Measurements from ENCODE around the gene RCN2.

Gene RCN2

GRCh38 chr15:76974456-76975036 lies 43.0 kb downstream of the RCN2 start:
- DNase-seq = no peak

DNA sequence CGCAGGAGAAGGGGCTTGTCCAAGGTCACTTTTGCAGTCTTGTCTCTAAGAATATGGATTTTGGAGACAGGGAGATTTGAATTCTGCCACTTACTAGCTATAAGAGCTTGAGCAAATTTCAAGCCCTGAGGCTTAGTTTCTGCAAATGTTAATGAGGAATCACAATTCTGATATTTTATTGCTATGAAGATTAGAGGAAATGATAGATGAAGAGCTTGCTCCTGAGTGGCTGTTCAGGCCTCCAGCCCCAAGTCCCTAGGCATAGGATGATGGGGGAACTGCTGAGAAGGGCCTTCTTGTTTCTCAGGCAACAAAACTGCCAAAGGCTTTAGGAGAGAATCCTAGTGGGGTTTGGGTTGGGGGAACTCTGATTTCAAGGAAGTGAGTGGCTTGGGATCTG lies 44.6 kb downstream of the RCN2 start:
- no peak for DNase-seq

GRCh38 chr15:76976572-76977270 lies 45.2 kb downstream of the RCN2 start:
- DNase-seq = no peak

DNA sequence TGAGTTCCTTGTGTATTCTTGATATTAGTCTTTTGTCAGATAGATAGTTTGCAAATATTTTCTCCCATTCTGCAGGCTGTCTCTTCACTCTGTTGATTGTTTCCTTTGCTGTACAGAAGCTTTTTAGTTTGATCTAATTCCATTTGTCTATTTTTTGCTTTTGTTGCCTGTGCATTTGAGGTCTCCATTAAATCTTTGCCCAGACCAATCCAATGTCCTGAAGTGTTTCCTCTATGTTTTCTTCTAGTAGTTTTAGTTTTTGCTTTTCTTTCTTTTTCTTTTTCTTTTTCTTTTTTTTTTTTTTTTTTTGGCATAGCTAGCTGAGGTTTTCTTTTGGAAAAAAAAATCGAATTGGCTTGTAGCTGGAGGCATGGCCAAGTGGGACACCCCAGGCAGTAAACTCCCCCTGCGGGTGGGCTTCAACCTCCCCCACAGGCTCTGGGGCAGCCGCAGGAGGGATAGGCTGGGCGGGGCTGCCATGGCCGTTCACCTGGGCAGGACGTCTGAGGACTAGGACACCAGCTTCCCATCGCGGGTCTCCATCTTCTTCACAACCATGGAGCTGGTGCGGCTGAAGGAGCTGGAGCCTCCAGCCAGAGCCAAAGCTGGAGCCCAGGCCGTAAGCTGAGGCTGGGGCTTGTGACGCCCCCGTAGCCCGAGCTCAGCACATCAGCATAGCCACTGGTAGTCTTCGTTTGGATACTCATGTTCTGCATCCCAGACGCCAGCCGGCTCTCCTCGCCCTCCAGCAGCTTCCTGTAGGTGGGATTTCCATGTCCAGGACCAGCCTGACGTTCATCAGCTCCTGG lies 47.2 kb downstream of the RCN2 start:
- DNase-seq = no peak

- DNase-seq = no peak
Measured at GRCh38 chr15:76979331-76979925, 47.9 kb downstream of the RCN2 start.

DNA sequence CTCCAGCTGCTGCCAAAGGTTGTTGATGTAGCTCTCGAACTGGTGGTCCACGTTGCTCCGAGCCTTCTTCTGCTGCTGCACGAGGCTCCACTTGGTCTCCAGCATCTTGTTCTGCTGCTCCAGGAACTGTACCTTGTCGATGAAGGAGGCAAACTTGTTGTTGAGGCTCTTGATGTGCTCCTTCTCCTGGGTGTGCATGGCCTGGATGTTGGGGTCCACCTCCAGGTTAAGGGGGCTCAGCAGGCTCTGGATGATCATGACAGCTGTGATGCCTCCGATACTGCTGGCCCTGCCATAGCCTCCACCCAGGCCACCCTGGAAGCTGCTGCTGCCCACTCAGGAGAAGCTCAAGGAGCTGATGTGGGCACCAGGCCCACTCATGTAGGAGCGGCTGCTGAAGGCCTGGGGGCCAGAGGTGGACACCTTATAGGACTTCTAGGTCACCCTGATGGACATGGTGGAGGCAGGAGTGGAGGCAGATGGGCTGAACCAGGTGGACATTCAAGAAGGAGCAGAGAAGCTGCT lies 48.5 kb downstream of the RCN2 start:
- no peak for DNase-seq

DNA sequence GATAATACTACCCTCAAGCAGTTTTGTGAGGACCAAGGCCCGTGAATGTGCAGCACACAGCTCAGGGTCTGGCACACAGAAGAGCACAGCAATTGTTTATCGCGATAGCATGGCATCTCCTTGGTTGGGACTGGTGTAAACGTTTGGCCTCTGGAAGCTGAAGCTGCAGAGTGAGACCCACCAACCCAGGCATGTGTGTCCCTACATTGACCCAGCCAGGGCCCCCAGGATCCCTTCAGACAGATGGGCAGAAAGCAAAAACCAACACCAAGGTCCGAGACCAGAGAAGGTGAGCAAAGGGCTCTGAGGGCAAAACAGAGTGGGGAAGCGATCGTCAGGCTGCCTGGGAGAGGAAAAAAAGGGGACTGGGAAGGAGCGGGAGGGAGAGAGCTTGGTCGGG lies 50.8 kb downstream of the RCN2 start:
- no peak for DNase-seq

DNA sequence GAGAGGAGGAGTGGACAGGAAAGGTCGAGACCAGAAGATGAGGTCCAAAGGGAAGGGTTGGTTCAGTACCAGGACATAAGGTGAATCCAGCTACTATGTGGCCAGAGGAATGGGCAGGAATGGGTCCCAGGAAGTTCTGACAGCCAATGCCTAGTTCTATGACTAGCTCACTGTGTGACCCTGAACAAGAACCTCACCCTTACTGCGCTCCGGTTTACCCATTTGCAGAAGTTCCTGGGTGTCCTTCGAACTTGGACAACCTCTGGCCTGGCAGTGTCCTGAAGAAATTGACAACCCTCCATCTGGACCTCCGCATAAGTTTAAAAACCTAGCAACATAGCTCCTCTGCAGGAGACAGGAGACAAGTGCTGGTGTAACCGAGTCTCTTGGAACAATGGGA lies 51.2 kb downstream of the RCN2 start:
- no peak for DNase-seq

GRCh38 chr15:76983590-76984375 lies 52.2 kb downstream of the RCN2 start:
- no peak for DNase-seq

DNA sequence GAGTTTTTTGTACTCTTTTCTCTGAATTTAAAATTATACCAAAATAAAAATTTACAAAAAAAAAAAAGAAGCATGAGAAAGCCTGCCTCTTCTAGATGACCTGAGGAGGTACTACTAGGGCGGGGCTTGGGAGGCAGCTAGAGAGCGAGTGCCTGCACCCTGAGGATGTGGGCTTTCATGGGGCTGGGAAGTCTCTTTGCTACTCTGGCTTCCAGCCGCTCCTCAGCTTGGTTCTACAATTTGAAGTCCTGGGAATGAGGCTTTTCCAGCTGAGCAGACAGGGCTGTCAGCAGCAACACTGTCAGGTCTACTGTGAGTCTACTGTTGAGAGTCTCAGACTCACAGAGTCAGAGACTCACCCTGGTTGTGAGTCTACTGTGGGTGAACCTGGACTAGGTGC lies 55.2 kb downstream of the RCN2 start:
- DNase-seq = no peak

- DNase-seq = no peak
Measured at GRCh38 chr15:76987276-76987675, 55.7 kb downstream of the RCN2 start.

GRCh38 chr15:76987896-76988860 lies 56.6 kb downstream of the RCN2 start:
- no peak for DNase-seq

- DNase-seq = no peak
Measured at GRCh38 chr15:76988867-76989780, 57.6 kb downstream of the RCN2 start.

DNA sequence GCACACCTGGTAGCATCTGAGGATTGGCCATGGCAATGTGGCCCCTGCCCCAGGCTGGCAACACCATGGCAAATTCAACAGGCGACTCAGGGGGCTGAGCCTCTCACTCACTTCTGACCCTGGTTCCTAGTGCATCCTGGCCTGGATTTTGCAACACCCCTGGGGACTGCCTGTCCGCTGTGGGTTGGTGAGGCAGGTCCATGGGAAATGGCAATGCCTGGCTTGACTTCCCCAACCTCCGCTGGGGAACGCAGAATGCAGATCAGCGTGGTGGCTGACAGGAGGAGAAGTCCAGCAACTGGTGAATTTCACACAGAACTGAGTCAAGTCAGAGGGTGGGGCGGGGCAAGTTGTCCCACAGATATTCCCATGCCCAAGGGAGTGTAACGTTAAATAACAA lies 59.5 kb downstream of the RCN2 start:
- no peak for DNase-seq

DNA sequence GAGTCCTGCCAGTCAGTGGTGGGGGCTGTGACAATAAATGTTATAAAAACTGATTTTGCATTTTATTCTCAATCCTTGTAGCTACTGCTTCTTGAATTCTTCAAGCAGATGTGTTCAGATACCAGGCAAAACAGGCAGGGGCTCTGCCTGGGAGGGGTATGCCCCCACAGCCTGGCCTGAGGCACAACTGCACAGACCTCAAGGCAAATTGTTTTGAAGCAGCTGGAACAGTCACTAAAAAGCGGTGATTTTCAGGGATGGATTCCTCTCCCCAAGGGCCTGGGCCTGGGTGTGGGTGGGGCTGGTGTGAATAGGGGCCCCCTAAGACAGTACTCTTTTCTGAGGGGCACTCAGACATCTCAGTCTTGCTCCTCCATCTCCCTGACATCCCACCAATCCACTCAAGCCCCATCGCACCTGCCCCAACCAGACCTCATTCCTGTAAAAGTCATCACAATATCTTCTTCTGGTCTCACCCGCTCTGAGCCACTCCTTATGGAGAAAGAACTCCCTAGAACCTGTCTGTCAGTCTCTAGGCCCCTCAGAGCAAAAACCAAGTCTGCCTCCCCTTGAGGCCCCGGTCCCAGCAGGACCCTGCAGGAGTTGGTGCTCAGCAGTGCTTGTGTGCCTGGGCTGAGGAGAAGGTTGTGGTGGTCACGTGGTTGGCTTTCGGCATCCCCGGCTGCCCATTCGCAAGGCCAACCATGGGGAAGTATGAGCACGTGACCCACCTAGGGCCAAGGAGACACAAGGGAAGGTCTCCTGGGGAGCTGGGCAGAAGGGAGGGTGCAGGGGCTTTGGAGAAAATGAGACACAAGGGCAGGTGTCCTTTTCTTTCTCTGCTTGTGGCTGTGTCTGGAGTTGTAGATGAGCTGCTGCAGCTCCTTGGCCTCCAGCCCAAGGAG lies 60.4 kb downstream of the RCN2 start:
- DNase-seq = no peak

GRCh38 chr15:76993114-76993725 lies 61.7 kb downstream of the RCN2 start:
- DNase-seq = no peak

DNA sequence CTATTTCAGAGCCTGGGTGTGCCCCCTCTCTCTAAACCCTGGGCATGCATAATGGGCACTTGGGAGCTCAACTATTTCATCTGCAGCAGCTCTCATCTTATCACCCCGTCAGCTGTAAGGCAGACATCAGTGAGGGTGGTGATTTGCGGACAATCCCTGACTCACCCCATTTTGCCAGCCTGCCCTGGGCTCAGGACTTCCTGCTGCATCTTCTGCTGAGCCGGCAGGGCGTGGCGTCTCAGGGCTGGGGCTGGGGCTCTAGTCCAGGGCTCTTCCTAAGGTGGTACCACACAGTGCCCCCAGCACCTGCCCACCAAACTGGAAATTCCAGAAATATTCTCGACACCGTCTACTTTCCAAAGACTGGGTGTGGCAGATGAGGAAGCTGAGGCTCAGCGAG lies 62.5 kb downstream of the RCN2 start:
- DNase-seq = no peak

DNA sequence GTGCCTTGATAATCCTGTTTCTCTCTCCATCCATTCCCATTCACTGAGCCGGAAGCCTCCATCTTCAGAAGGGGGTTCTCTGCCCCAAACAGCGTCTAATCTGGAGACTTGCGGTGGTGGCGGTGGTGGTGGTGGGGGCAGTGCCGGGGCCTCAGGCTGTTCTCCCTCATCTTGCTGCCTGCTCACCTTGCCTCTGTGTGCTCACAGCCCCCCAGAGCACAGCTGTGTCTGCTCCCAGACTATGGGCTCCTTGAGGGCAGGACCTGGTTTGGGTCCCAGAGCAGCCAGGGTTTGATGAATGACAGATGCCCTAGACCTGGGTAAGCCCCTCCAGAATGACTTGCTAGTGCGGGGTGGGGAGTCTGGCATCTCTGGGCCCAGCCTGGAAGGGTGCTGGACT lies 62.9 kb downstream of the RCN2 start:
- no peak for DNase-seq

Measured in NCI-H187 (cell line).